Measurements from ENCODE around the gene WWOX. TPM values are rescaled to one million over a fixed set of nuclear protein-coding genes. Genes with fewer than 3 reads are reported as not detected.
A peak's percentile ranks its signal among the peaks of the same experiment; 100 is the strongest.

WWOX gene
- total RNA-seq, 5 donors from 2014 or later (not counting 1 experiment from before 2014, with no cell fraction given), result 21.2 to 26.0 (median 22.6) TPM

GRCh38 chr16:78130083-78130608 lies 30.7 kb downstream of the WWOX start:
- no peak overlapping the region for H3K27ac ChIP-seq (ENCODE audit: low read length)
- Mint-ChIP-seq H3K4me3 (no peak overlapping the region), H3K9me3 (peaks cover 0 to 7% (median 0%) of the 10 kb centered on the region in 3 donors), H3K27ac (no peak overlapping the region), H3K4me1 (peaks cover 8 to 9% (median 8%) of the 10 kb centered on the region in 3 donors), H3K27me3 (no peaks in the 10 kb centered on the region), H3K36me3 (peaks cover 45% of the 10 kb centered on the region)
- ChIA-PET POLR2A (no interaction called here), CTCF (no interaction called here)
- H3K36me3 ChIP-seq (ENCODE audit: control insufficient read depth in 2 of 2, extremely low read depth in 1 of 2, insufficient read depth in 1 of 2, low read length in 1 of 2), result no peaks in the 10 kb centered on the region
- no peaks in the 10 kb centered on the region for H3K27me3 ChIP-seq (replicated peaks in 1 of 2; ENCODE audit: control insufficient read depth in 2 of 2, extremely low read depth in 1 of 2, insufficient read depth in 2 of 2, low read length in 1 of 2)
- ATAC-seq (replicated peaks in 1 of 4) (no peak), DNase-seq (no peak)
- WGBS (ENCODE audit: insufficient coverage), result 100% methylated on average over 1 of the region's 4 CpGs
- H3K9me3 ChIP-seq, result no peaks in the 10 kb centered on the region
- H3K4me3 ChIP-seq (ENCODE audit: control insufficient read depth in 1 of 2, extremely low read depth in 1 of 2, low read length in 1 of 2), result no peak overlapping the region
- peaks cover under 1 to 4% of the 10 kb centered on the region in 2 experiments for H3K4me1 ChIP-seq (ENCODE audit: control insufficient read depth in 1 of 2, extremely low read depth in 1 of 2, insufficient read depth in 2 of 2, low read length in 2 of 2)

- 92% methylated on average over 5 of the region's 5 CpGs for WGBS (ENCODE audit: insufficient coverage)
- POLR2A ChIA-PET, result no interaction called here
These were observed 31.5 kb downstream of the WWOX start for GRCh38 chr16:78130950-78131349.

DNA sequence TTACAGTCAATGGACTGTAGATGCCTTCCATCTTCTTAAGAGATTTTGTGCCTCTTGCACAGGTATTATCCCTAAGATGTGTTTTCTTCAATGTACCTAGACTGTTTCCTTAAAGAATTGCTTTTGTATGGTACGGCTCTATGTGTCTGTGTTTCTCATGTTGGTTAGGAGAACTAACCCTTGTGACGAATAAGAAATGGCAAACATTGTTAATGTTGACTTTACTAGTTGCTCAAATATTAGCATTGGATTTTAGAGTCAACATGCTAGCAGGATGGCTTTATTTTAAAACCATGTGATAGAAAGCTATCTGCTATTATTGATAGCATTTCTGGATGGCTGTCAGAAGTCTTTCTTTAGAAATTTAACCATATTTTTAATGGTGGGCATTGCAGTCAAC lies 34.5 kb downstream of the WWOX start:
- peaks cover 3 to 4% of the 10 kb centered on the region in 2 experiments for H3K4me1 ChIP-seq (ENCODE audit: control insufficient read depth in 1 of 2, extremely low read depth in 1 of 2, insufficient read depth in 2 of 2, low read length in 2 of 2)
- WGBS (ENCODE audit: insufficient coverage), result 100% methylated on average over 2 of the region's 2 CpGs
- DNase-seq (no peak), ATAC-seq (replicated peaks in 1 of 4) (no peak)
- H3K9me3 Mint-ChIP-seq, result peaks cover 0 to 7% (median 0%) of the 10 kb centered on the region in 3 donors
- peaks cover 13 to 15% (median 13%) of the 10 kb centered on the region in 3 donors for H3K4me1 Mint-ChIP-seq
- H3K4me3 Mint-ChIP-seq, result no peak overlapping the region
- no peak overlapping the region for H3K27ac ChIP-seq (ENCODE audit: low read length)
- H3K9me3 ChIP-seq, result no peaks in the 10 kb centered on the region
- H3K27me3 Mint-ChIP-seq, result no peaks in the 10 kb centered on the region
- no peaks in the 10 kb centered on the region for H3K36me3 ChIP-seq (ENCODE audit: control insufficient read depth in 2 of 2, extremely low read depth in 1 of 2, insufficient read depth in 1 of 2, low read length in 1 of 2)
- ChIA-PET CTCF (no interaction called here), POLR2A (no interaction called here)
- no peak overlapping the region for H3K27ac Mint-ChIP-seq
- H3K27me3 ChIP-seq (replicated peaks in 1 of 2; ENCODE audit: control insufficient read depth in 2 of 2, extremely low read depth in 1 of 2, insufficient read depth in 2 of 2, low read length in 1 of 2), result no peaks in the 10 kb centered on the region
- peaks cover 38% of the 10 kb centered on the region for H3K36me3 Mint-ChIP-seq
- no peak overlapping the region for H3K4me3 ChIP-seq (ENCODE audit: control insufficient read depth in 1 of 2, extremely low read depth in 1 of 2, low read length in 1 of 2)

More at GRCh38 chr16:78130950-78131349, 31.5 kb downstream of the WWOX start:
- no peaks in the 10 kb centered on the region for H3K27me3 Mint-ChIP-seq
- DNase-seq, result no peak
- H3K36me3 ChIP-seq (ENCODE audit: control insufficient read depth in 2 of 2, extremely low read depth in 1 of 2, insufficient read depth in 1 of 2, low read length in 1 of 2), result no peaks in the 10 kb centered on the region
- H3K4me1 ChIP-seq (ENCODE audit: control insufficient read depth in 1 of 2, extremely low read depth in 1 of 2, insufficient read depth in 2 of 2, low read length in 2 of 2), result peaks cover 3 to 4% of the 10 kb centered on the region in 2 experiments
- peaks cover 13 to 15% (median 13%) of the 10 kb centered on the region in 3 donors for H3K4me1 Mint-ChIP-seq
- no peak overlapping the region for H3K4me3 Mint-ChIP-seq
- H3K36me3 Mint-ChIP-seq, result peaks cover 43% of the 10 kb centered on the region
- no peaks in the 10 kb centered on the region for H3K27me3 ChIP-seq (replicated peaks in 1 of 2; ENCODE audit: control insufficient read depth in 2 of 2, extremely low read depth in 1 of 2, insufficient read depth in 2 of 2, low read length in 1 of 2)
- H3K27ac ChIP-seq (ENCODE audit: low read length), result no peak overlapping the region
- H3K9me3 Mint-ChIP-seq, result peaks cover 0 to 7% (median 0%) of the 10 kb centered on the region in 3 donors
- ATAC-seq (replicated peaks in 1 of 4), result no peak
- no peak overlapping the region for H3K27ac Mint-ChIP-seq
- H3K9me3 ChIP-seq, result no peaks in the 10 kb centered on the region
- CTCF ChIA-PET, result no interaction called here
- H3K4me3 ChIP-seq (ENCODE audit: control insufficient read depth in 1 of 2, extremely low read depth in 1 of 2, low read length in 1 of 2), result no peak overlapping the region

DNA sequence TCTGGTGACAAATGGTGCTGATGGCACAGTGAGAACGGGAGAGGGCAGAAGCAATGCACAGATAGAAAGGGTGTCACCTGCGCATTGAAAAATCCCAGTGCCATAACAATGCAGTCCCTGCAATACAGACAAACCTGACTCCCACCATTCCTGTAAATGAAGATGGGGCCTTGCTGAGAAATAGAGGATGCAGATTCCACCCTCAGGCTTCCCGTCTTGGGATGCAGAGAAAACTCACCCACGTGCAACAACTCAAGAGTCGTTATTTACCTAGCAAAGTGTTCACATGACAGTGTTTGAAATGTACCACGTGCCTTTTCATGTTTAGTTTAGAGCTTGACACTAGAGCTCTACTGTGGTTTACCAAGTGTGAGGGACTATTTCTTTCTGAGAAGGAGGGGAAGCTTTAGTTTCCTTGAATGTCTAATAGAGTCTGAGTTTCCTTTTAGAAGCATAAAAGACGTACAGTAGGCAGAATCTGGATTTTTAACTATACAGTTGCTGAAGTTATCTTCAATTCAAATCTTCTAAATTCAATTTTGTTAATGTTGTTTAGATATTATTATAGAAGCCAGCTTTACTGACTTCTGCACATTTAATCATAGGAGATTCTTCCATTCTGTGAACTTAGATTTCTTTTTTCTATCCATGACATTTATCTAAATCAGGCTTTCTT lies 35.6 kb downstream of the WWOX start:
- ATAC-seq (replicated peaks in 1 of 4) (no peak), DNase-seq (peak in 1 of 35 experiments; percentile 5)
- POLR2A ChIA-PET, result interaction anchor here (0.5 to 0.8 kb wide), 2 partner anchors 528 to 1471 kb away, joined by 5 to 6 read pairs; no protein-coding TSS in a partner anchor
- 0% methylated on average over 1 of the region's 7 CpGs for WGBS (ENCODE audit: insufficient coverage)
- H3K4me3 Mint-ChIP-seq, result no peak overlapping the region
- no peaks in the 10 kb centered on the region for H3K27me3 Mint-ChIP-seq
- H3K4me1 Mint-ChIP-seq, result peaks cover 13 to 15% (median 13%) of the 10 kb centered on the region in 3 donors
- Histone ChIP-seq H3K27me3 (replicated peaks in 1 of 2; ENCODE audit: control insufficient read depth in 2 of 2, extremely low read depth in 1 of 2, insufficient read depth in 2 of 2, low read length in 1 of 2) (no peaks in the 10 kb centered on the region), H3K36me3 (ENCODE audit: control insufficient read depth in 2 of 2, extremely low read depth in 1 of 2, insufficient read depth in 1 of 2, low read length in 1 of 2) (no peaks in the 10 kb centered on the region), H3K4me1 (ENCODE audit: control insufficient read depth in 1 of 2, extremely low read depth in 1 of 2, insufficient read depth in 2 of 2, low read length in 2 of 2) (peaks cover 3 to 4% of the 10 kb centered on the region in 2 experiments), H3K4me3 (ENCODE audit: control insufficient read depth in 1 of 2, extremely low read depth in 1 of 2, low read length in 1 of 2) (no peak overlapping the region), H3K27ac (ENCODE audit: low read length) (no peak overlapping the region), H3K9me3 (no peaks in the 10 kb centered on the region)
- CTCF ChIA-PET, result interaction anchor here (0.7 kb wide), 2 partner anchors 10 to 1986 kb away, joined by 3 read pairs; no protein-coding TSS in a partner anchor
- peaks cover 27% of the 10 kb centered on the region for H3K36me3 Mint-ChIP-seq
- no peak overlapping the region for H3K27ac Mint-ChIP-seq
- peaks cover 0 to 1% (median 0%) of the 10 kb centered on the region in 3 donors for H3K9me3 Mint-ChIP-seq

DNA sequence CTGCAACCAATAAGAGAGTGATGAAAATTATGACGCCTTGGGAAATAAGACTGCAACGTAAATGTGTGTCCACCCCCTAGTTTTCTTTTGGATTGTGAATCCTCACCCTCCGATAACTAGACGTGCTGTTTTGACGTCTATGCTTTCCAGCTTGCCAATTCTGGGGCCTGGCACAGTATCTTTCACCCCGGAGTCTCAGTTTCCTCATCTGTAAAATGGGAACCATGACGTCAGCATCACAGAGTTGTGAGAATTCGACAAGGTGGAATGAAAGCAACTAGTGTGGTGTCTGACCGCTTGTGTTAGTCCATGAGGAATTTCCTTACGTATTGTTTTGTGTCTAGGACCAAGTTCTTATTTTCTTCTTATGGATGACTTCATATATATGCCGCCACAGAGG lies 37.7 kb downstream of the WWOX start:
- peaks cover 13 to 15% (median 13%) of the 10 kb centered on the region in 3 donors for H3K4me1 Mint-ChIP-seq
- DNase-seq (no peak), ATAC-seq (replicated peaks in 1 of 4) (no peak)
- H3K4me3 ChIP-seq (ENCODE audit: control insufficient read depth in 1 of 2, extremely low read depth in 1 of 2, low read length in 1 of 2), result no peak overlapping the region
- peaks cover 3 to 4% of the 10 kb centered on the region in 2 experiments for H3K4me1 ChIP-seq (ENCODE audit: control insufficient read depth in 1 of 2, extremely low read depth in 1 of 2, insufficient read depth in 2 of 2, low read length in 2 of 2)
- ChIA-PET CTCF (no interaction called here), POLR2A (no interaction called here)
- no peak overlapping the region for H3K4me3 Mint-ChIP-seq
- H3K27ac Mint-ChIP-seq, result no peak overlapping the region
- no peak overlapping the region for H3K27ac ChIP-seq (ENCODE audit: low read length)
- no peaks in the 10 kb centered on the region for H3K27me3 Mint-ChIP-seq
- no peaks in the 10 kb centered on the region for H3K9me3 ChIP-seq
- no peaks in the 10 kb centered on the region for H3K27me3 ChIP-seq (replicated peaks in 1 of 2; ENCODE audit: control insufficient read depth in 2 of 2, extremely low read depth in 1 of 2, insufficient read depth in 2 of 2, low read length in 1 of 2)
- H3K9me3 Mint-ChIP-seq, result no peaks in the 10 kb centered on the region
- WGBS (ENCODE audit: insufficient coverage), result 98% methylated on average over 9 of the region's 11 CpGs
- H3K36me3 ChIP-seq (ENCODE audit: control insufficient read depth in 2 of 2, extremely low read depth in 1 of 2, insufficient read depth in 1 of 2, low read length in 1 of 2), result no peaks in the 10 kb centered on the region
- peaks cover 15% of the 10 kb centered on the region for H3K36me3 Mint-ChIP-seq

- Histone ChIP-seq H3K4me3 (ENCODE audit: control insufficient read depth in 1 of 2, extremely low read depth in 1 of 2, low read length in 1 of 2) (no peak overlapping the region), H3K4me1 (ENCODE audit: control insufficient read depth in 1 of 2, extremely low read depth in 1 of 2, insufficient read depth in 2 of 2, low read length in 2 of 2) (peaks cover 3 to 4% of the 10 kb centered on the region in 2 experiments), H3K27ac (ENCODE audit: low read length) (no peak overlapping the region), H3K27me3 (replicated peaks in 1 of 2; ENCODE audit: control insufficient read depth in 2 of 2, extremely low read depth in 1 of 2, insufficient read depth in 2 of 2, low read length in 1 of 2) (no peaks in the 10 kb centered on the region), H3K36me3 (ENCODE audit: control insufficient read depth in 2 of 2, extremely low read depth in 1 of 2, insufficient read depth in 1 of 2, low read length in 1 of 2) (no peaks in the 10 kb centered on the region), H3K9me3 (no peaks in the 10 kb centered on the region)
- no peaks in the 10 kb centered on the region for H3K27me3 Mint-ChIP-seq
- DNase-seq (no peak), ATAC-seq (replicated peaks in 1 of 4) (no peak)
- WGBS (ENCODE audit: insufficient coverage), result no CpG with 5 or more reads among the region's 8 CpGs
- H3K9me3 Mint-ChIP-seq, result no peaks in the 10 kb centered on the region
- H3K36me3 Mint-ChIP-seq, result peaks cover 8% of the 10 kb centered on the region
- ChIA-PET POLR2A (no interaction called here), CTCF (no interaction called here)
- no peak overlapping the region for H3K27ac Mint-ChIP-seq
- peaks cover 13 to 15% (median 13%) of the 10 kb centered on the region in 3 donors for H3K4me1 Mint-ChIP-seq
- no peak overlapping the region for H3K4me3 Mint-ChIP-seq
These were observed 38.5 kb downstream of the WWOX start for GRCh38 chr16:78137782-78138616.
